Testis (tissue), 3 donors: ENCODE results near the gene MCCC2. TPM values are rescaled to one million over a fixed set of nuclear protein-coding genes. Genes with fewer than 3 reads are reported as not detected.

Experiments
- DNase-seq: peaks from one replicate; pipeline ENCODE4 v3.0.0-alpha.2; 2019
- H3K27ac ChIP-seq, 2 donors: fragments of 200-600 bp; sonication (generic); one replicate each; pipeline ENCODE4 v1.5.1; 2019
- H3K27me3 ChIP-seq: fragments of 200-600 bp; sonication (generic); one replicate; pipeline ENCODE4 v1.5.1; 2019
- H3K36me3 ChIP-seq: fragments of 200-600 bp; sonication (generic); one replicate; pipeline ENCODE4 v1.5.1; 2017; ENCODE audit warnings: low read depth; ENCODE audit errors: missing control alignments
- H3K4me1 ChIP-seq: fragments of 200-600 bp; sonication (generic); one replicate; pipeline ENCODE4 v1.5.1; 2019
- H3K4me3 ChIP-seq, 2 donors: fragments of 200-600 bp; sonication (generic); one replicate each; pipeline ENCODE4 v1.5.1; 2017 to 2019
- H3K9me3 ChIP-seq: fragments of 200-600 bp; sonication (generic); one replicate; pipeline ENCODE4 v1.5.1; 2017
- POLR2A ChIP-seq: fragments of 450-650 bp; IDR thresholded peaks from one replicate; pipeline ENCODE4 v1.6.1; 2017; ENCODE audit warnings: antibody characterized with exemption, mild to moderate bottlenecking, moderate library complexity
- WGBS, 2 donors: methylation state at CpG; one replicate each; pipeline ENCODE4 v1.1.5; 2018; 5-methylcytosine and 5-hydroxymethylcytosine counted together
- intact Hi-C: fragments of 100-400 bp; cut with DNase I; formaldehyde crosslinking; loops from one replicate; pipeline ENCODE4 v1.15.1; 2023; ENCODE audit warnings: low total_unique reads
- polyA plus RNA-seq: library from polyadenylated mRNA; stranded (reverse); fragments of 350-450 nt; fragmentation: Illumina TruSeq; extraction: RNeasy Lipid Tissue Mini Kit (QIAGEN cat#74804); gene quantifications from one replicate; pipeline ENCODE4 v1.2.3, GENCODE V29; 2014; ENCODE audit warnings: low read depth, low replicate concordance; ENCODE audit not compliant: insufficient read depth
- total RNA-seq, 2 donors: library from RNA; depleted of rRNA; stranded (reverse); fragments of >200 nt; gene quantifications; one replicate each; pipeline ENCODE4 v1.2.3, GENCODE V29; 2016
- TF ChIP-seq, protein P1 (sequence below), 3 experiments: fragments of 450-650 bp in 2 of 3; fragments of 200-600 bp in 1 of 3; sonication (generic) in 1 of 3; IDR thresholded peaks; one replicate each; pipeline ENCODE4 v1.5.1; 2016 to 2019; ENCODE audit warnings: antibody characterized with exemption in 3 of 3, mild to moderate bottlenecking in 2 of 3, moderate library complexity in 1 of 3

Gene MCCC2
- total and polyA plus RNA-seq, 3 donors from 2014 or later = 24.7 to 30.0 (median 29.0) TPM

DNA sequence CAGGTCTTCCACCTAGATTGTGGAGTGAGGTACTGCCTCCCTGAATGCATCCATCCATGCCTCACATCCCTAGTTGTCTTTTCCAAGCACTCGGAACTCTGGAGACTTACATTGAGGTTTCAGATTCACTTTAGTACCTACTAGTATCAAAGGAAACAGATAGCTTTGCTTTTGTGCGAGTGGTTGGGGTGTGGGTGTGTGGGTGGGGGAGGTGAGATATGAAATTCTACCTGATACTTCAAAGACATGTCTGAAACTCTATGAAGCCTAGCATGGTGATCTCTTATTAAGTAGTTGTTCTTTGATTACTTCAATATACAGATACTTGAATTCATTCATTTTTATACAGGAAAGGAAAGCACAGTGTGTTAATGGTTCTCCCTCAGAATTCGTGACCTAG lies 64.4 kb downstream of the MCCC2 start:
- WGBS, 2 donors = 84 to 90% methylated on average over 3 of the region's 3 CpGs
- no peak for DNase-seq
- Histone ChIP-seq H3K4me1 (no peaks in the 10 kb centered on the region), H3K27me3 (no peaks in the 10 kb centered on the region), H3K9me3 (no peaks in the 10 kb centered on the region), H3K27ac (no peak overlapping the region), H3K36me3 (no peaks in the 10 kb centered on the region), H3K4me3 (no peak overlapping the region)
- intact Hi-C loops = no loop called here
- TF ChIP-seq, protein P1, sequence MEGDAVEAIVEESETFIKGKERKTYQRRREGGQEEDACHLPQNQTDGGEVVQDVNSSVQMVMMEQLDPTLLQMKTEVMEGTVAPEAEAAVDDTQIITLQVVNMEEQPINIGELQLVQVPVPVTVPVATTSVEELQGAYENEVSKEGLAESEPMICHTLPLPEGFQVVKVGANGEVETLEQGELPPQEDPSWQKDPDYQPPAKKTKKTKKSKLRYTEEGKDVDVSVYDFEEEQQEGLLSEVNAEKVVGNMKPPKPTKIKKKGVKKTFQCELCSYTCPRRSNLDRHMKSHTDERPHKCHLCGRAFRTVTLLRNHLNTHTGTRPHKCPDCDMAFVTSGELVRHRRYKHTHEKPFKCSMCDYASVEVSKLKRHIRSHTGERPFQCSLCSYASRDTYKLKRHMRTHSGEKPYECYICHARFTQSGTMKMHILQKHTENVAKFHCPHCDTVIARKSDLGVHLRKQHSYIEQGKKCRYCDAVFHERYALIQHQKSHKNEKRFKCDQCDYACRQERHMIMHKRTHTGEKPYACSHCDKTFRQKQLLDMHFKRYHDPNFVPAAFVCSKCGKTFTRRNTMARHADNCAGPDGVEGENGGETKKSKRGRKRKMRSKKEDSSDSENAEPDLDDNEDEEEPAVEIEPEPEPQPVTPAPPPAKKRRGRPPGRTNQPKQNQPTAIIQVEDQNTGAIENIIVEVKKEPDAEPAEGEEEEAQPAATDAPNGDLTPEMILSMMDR (IDR thresholded peaks at IDR 0.05) = no peak
- TF ChIP-seq POLR2A = no peak

DNA sequence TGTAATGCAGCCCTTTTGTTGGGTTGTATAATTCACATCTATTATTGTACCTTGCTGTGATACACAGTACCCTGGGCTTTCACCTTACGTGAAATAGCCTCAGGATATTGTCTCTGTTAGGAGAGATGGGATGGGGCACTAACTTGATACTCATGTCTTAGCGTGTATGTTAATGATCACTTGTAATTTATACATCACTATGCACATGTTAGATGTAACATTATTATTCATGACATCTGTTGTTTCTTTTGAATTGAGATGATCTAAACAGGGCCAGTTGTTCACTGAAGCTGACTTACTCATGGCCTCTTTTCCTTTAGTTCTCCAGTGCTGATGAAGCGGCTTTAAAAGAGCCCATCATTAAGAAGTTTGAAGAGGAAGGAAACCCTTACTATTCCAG lies 65.2 kb downstream of the MCCC2 start:
- no peak for TF ChIP-seq POLR2A
- TF ChIP-seq, protein P1 (IDR thresholded peaks at IDR 0.05) = no peak
- no peaks in the 10 kb centered on the region for H3K27me3 ChIP-seq
- 63 to 78% methylated on average over 3 of the region's 3 CpGs for WGBS, 2 donors
- intact Hi-C loops = no loop called here
- H3K4me3 ChIP-seq = no peak overlapping the region
- H3K27ac ChIP-seq = no peak overlapping the region
- no peaks in the 10 kb centered on the region for H3K36me3 ChIP-seq
- no peaks in the 10 kb centered on the region for H3K9me3 ChIP-seq
- DNase-seq = no peak
- no peaks in the 10 kb centered on the region for H3K4me1 ChIP-seq

GRCh38 chr5:71652803-71653543 lies 65.8 kb downstream of the MCCC2 start:
- H3K27ac ChIP-seq = no peak overlapping the region
- H3K36me3 ChIP-seq = no peaks in the 10 kb centered on the region
- 58 to 72% methylated on average over 9 of the region's 9 CpGs for WGBS, 2 donors

GRCh38 chr5:71658916-71659662 lies 71.9 kb downstream of the MCCC2 start:
- H3K36me3 ChIP-seq = no peaks in the 10 kb centered on the region
- intact Hi-C loops = no loop called here
- H3K27me3 ChIP-seq = no peaks in the 10 kb centered on the region
- H3K4me1 ChIP-seq = no peaks in the 10 kb centered on the region
- TF ChIP-seq, protein P1 (IDR thresholded peaks at IDR 0.05) = no peak
- TF ChIP-seq POLR2A = no peak
- H3K4me3 ChIP-seq = no peak overlapping the region
- 80 to 82% methylated on average over 3 of the region's 3 CpGs for WGBS, 2 donors
- H3K9me3 ChIP-seq = no peaks in the 10 kb centered on the region
- no peak overlapping the region for H3K27ac ChIP-seq
- no peak for DNase-seq

More at GRCh38 chr5:71652803-71653543, 65.8 kb downstream of the MCCC2 start:
- Histone ChIP-seq H3K4me1 (no peaks in the 10 kb centered on the region), H3K9me3 (no peaks in the 10 kb centered on the region), H3K27me3 (no peaks in the 10 kb centered on the region), H3K4me3 (no peak overlapping the region)
- intact Hi-C loops = no loop called here
- DNase-seq = no peak
- TF ChIP-seq, protein P1 (IDR thresholded peaks at IDR 0.05) = no peak
- TF ChIP-seq POLR2A = no peak
